Measurements from ENCODE around the gene DZIP1.

DZIP1 gene

GRCh38 chr13:95660981-95661581 lies 16.6 kb upstream of the DZIP1 start:
- DNase-seq, result peak; percentile 46
- H3K27ac ChIP-seq, result no peak overlapping the region
- H3K4me3 ChIP-seq (ENCODE audit: low read depth, low read length), result no peak overlapping the region
- in situ Hi-C loops (cut with HindIII; ENCODE audit: low pct_ligation_motif_present, low sequenced_read_pairs), result no loop called here
- H3K36me3 ChIP-seq (replicated peaks), result no peaks in the 10 kb centered on the region
- H3K27me3 ChIP-seq (replicated peaks), result no peaks in the 10 kb centered on the region
- peak; percentile 54 for TF ChIP-seq CTCF (IDR thresholded peaks at IDR 0.05; ENCODE audit: low read depth, low read length, missing control alignments)

GRCh38 chr13:95659500-95659899 lies 15.0 kb upstream of the DZIP1 start:
- no peak for DNase-seq
- TF ChIP-seq CTCF (IDR thresholded peaks at IDR 0.05; ENCODE audit: low read depth, low read length, missing control alignments), result no peak
- Histone ChIP-seq H3K27me3 (replicated peaks) (no peaks in the 10 kb centered on the region), H3K36me3 (replicated peaks) (no peaks in the 10 kb centered on the region), H3K27ac (no peak overlapping the region), H3K4me3 (ENCODE audit: low read depth, low read length) (no peak overlapping the region)
- in situ Hi-C loops (cut with HindIII; ENCODE audit: low pct_ligation_motif_present, low sequenced_read_pairs), result no loop called here

GRCh38 chr13:95656386-95657015 lies 12.0 kb upstream of the DZIP1 start:
- Histone ChIP-seq H3K36me3 (replicated peaks) (no peaks in the 10 kb centered on the region), H3K27ac (no peak overlapping the region), H3K27me3 (replicated peaks) (no peaks in the 10 kb centered on the region), H3K4me3 (ENCODE audit: low read depth, low read length) (no peak overlapping the region)
- in situ Hi-C loops (cut with HindIII; ENCODE audit: low pct_ligation_motif_present, low sequenced_read_pairs), result no loop called here
- TF ChIP-seq CTCF (IDR thresholded peaks at IDR 0.05; ENCODE audit: low read depth, low read length, missing control alignments), result no peak
- DNase-seq, result no peak

GRCh38 chr13:95652821-95653220 lies 8.3 kb upstream of the DZIP1 start:
- H3K4me3 ChIP-seq (ENCODE audit: low read depth, low read length), result no peak overlapping the region
- no peak overlapping the region for H3K27ac ChIP-seq
- no peaks in the 10 kb centered on the region for H3K27me3 ChIP-seq (replicated peaks)
- no peaks in the 10 kb centered on the region for H3K36me3 ChIP-seq (replicated peaks)
- in situ Hi-C loops (cut with HindIII; ENCODE audit: low pct_ligation_motif_present, low sequenced_read_pairs), result no loop called here
- DNase-seq, result no peak
- no peak for TF ChIP-seq CTCF (IDR thresholded peaks at IDR 0.05; ENCODE audit: low read depth, low read length, missing control alignments)

- Histone ChIP-seq H3K4me3 (ENCODE audit: low read depth, low read length) (no peak overlapping the region), H3K36me3 (replicated peaks) (no peaks in the 10 kb centered on the region), H3K27ac (no peak overlapping the region), H3K27me3 (replicated peaks) (no peaks in the 10 kb centered on the region)
- in situ Hi-C loops (cut with HindIII; ENCODE audit: low pct_ligation_motif_present, low sequenced_read_pairs), result no loop called here
- no peak for DNase-seq
- TF ChIP-seq CTCF (IDR thresholded peaks at IDR 0.05; ENCODE audit: low read depth, low read length, missing control alignments), result no peak
Observed at GRCh38 chr13:95652244-95652764, 7.8 kb upstream of the DZIP1 start.
